ENCODE data around the gene NLRP9. TPM values are rescaled to one million over a fixed set of nuclear protein-coding genes. Genes with fewer than 3 reads are reported as not detected.

NLRP9 gene
- total RNA-seq, 3 donors from 2014 or later (not counting 1 experiment from before 2014, with no cell fraction given): not detected

DNA sequence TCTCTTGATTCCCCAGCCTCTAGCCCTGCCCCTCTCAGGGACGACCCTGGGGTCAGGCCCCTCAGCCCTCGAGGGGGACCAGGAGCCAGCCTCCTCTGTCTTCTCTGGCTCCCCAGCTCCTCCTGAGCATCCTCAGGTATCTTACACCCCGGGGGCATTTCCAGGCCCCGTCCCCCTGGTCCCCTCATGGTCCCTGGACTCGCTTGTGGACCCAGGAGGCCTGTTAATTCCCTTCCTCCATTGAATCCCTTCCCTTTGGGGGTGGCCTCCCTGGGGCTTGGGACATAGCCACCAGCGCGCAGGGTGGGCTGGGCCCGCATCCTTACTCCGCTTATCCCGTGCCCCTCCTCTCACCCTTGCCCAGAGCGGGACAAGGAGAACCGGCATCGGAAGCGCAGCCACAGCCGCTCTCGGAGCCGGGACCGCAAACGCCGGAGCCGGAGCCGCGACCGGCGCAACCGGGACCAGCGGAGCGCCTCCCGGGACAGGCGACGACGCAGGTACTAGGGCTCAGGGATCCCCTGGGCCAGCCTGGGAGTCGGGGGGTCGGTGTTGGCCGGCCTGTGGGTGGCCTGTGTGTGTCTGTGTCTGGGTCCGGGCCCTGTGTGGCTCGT lies 79.2 kb downstream of the NLRP9 start:
- peaks cover 8% of the 10 kb centered on the region for H3K36me3 Mint-ChIP-seq
- Histone ChIP-seq H3K4me1 (ENCODE audit: control insufficient read depth, insufficient read depth, low read length) (peaks cover 52% of the 10 kb centered on the region), H3K9me3 (ENCODE audit: control insufficient read depth, insufficient read depth, low read length) (no peaks in the 10 kb centered on the region), H3K36me3 (ENCODE audit: control insufficient read depth, insufficient read depth, low read length) (peaks cover 51% of the 10 kb centered on the region), H3K27me3 (ENCODE audit: control insufficient read depth, insufficient read depth, low read length) (no peaks in the 10 kb centered on the region), H3K27ac (ENCODE audit: low read length) (no peak overlapping the region), H3K4me3 (ENCODE audit: low read length) (no peak overlapping the region)
- H3K9me3 Mint-ChIP-seq: no peaks in the 10 kb centered on the region
- H3K27ac Mint-ChIP-seq: peak overlapping the region; percentile 64 to 99
- WGBS (ENCODE audit: insufficient coverage): 96% methylated on average over 37 of the region's 37 CpGs
- TF ChIP-seq, protein P1, sequence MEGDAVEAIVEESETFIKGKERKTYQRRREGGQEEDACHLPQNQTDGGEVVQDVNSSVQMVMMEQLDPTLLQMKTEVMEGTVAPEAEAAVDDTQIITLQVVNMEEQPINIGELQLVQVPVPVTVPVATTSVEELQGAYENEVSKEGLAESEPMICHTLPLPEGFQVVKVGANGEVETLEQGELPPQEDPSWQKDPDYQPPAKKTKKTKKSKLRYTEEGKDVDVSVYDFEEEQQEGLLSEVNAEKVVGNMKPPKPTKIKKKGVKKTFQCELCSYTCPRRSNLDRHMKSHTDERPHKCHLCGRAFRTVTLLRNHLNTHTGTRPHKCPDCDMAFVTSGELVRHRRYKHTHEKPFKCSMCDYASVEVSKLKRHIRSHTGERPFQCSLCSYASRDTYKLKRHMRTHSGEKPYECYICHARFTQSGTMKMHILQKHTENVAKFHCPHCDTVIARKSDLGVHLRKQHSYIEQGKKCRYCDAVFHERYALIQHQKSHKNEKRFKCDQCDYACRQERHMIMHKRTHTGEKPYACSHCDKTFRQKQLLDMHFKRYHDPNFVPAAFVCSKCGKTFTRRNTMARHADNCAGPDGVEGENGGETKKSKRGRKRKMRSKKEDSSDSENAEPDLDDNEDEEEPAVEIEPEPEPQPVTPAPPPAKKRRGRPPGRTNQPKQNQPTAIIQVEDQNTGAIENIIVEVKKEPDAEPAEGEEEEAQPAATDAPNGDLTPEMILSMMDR (IDR thresholded peaks at IDR 0.05): no peak
- DNase-seq (no peak), ATAC-seq (no peak)
- intact Hi-C loops (cut with micrococcal nuclease): loop anchor here (10.0 kb wide), 2 partner anchors 656 to 1464 kb away; partner anchors contain the start of genes TSEN34 and ZSCAN5A
- H3K4me1 Mint-ChIP-seq: peaks cover 53 to 76% of the 10 kb centered on the region in 2 donors
- no peaks in the 10 kb centered on the region for H3K27me3 Mint-ChIP-seq (ENCODE audit: low read depth in 2 of 2)
- H3K4me3 Mint-ChIP-seq: no peak overlapping the region

Other genes with a start within 250 kb of the NLRP9 start
- gene SSC5D, start 250.0 kb downstream of the NLRP9 start, total RNA-seq: under 1 TPM; 0.11 to 0.68 (median 0.58) TPM
- gene SBK2, start 201.3 kb downstream of the NLRP9 start, total RNA-seq: not detected
- gene SBK3, start 192.9 kb downstream of the NLRP9 start, total RNA-seq: not detected
- 10 to 100 TPM in 1 of 3 donors, 1 to 10 TPM in 2; 8.3 to 11.2 (median 9.5) TPM for gene ZNF579, start 157.6 kb downstream of the NLRP9 start, total RNA-seq
- gene FIZ1, start 138.9 kb downstream of the NLRP9 start, total RNA-seq: 10 to 100 TPM in 2 of 3 donors, 1 to 10 TPM in 1; 8.5 to 18.2 (median 10.3) TPM
- gene ZNF524, start 138.1 kb downstream of the NLRP9 start, total RNA-seq: 10 to 100 TPM in 2 of 3 donors, 1 to 10 TPM in 1; 9.2 to 12.6 (median 12.5) TPM
- gene ZNF865, start 132.8 kb downstream of the NLRP9 start, total RNA-seq: 10 to 100 TPM; 18.5 to 22.1 (median 20.9) TPM
- gene ZNF784, start 113.8 kb downstream of the NLRP9 start, total RNA-seq: 1 to 10 TPM; 6.4 to 7.9 (median 7.1) TPM
- gene ZNF580, start 97.4 kb downstream of the NLRP9 start, total RNA-seq: 10 to 100 TPM; 38.0 to 46.0 (median 40.0) TPM
- gene ZNF581, start 94.8 kb downstream of the NLRP9 start, total RNA-seq: 10 to 100 TPM; 15.4 to 21.9 (median 19.0) TPM
- gene CCDC106, start 90.2 kb downstream of the NLRP9 start, total RNA-seq: 1 to 10 TPM; 2.0 to 3.2 (median 3.2) TPM
- gene U2AF2, start 83.4 kb downstream of the NLRP9 start, total RNA-seq: 100 to 1,000 TPM; 304 to 322 (median 321) TPM
- 10 to 100 TPM; 47.6 to 56.4 (median 51.8) TPM for gene EPN1, start 63.2 kb downstream of the NLRP9 start, total RNA-seq
- gene RFPL4A, start 20.7 kb upstream of the NLRP9 start, total RNA-seq: not detected
- not detected for gene RFPL4AL1, start 30.7 kb upstream of the NLRP9 start, total RNA-seq
- not detected for gene NLRP11, start 93.6 kb upstream of the NLRP9 start, total RNA-seq
- gene NLRP4, start 98.1 kb upstream of the NLRP9 start, total RNA-seq: not detected
- gene NLRP13, start 193.9 kb upstream of the NLRP9 start, total RNA-seq: not detected
- gene NLRP8, start 209.4 kb upstream of the NLRP9 start, total RNA-seq: not detected
- not detected for gene NLRP5, start 248.4 kb upstream of the NLRP9 start, total RNA-seq

Data from natural killer cell (primary cell).